Activated T-cell treated with anti-CD3 and anti-CD28 coated beads, Interleukin-2, amount 50 U/mL, for 72 hours (primary cell): ENCODE measurements around the gene IL17F. TPM values are rescaled to one million over a fixed set of nuclear protein-coding genes. Genes with fewer than 3 reads are reported as not detected.

ENCODE experiments used
- ATAC-seq, 2 donors: fragments of 150-1000 bp; cut with Tn5 transposase; replicated peaks in 1 of 2; 2 replicates each; pipeline ENCODE4 v1.10.0; 2021; ENCODE audit warnings: moderate library complexity in 2 of 2, mild to moderate bottlenecking in 1 of 2
- DNase-seq, 2 donors: peaks; one replicate each; pipeline ENCODE4 v3.0.0; 2021 to 2022; ENCODE audit warnings: mixed read lengths in 1 of 2
- H3K27ac Mint-ChIP-seq: one replicate; pipeline ENCODE4 v1.8.0; 2022; ENCODE audit warnings: mild to moderate bottlenecking, moderate library complexity, mixed read lengths
- H3K27me3 Mint-ChIP-seq: one replicate; pipeline ENCODE4 v1.8.0; 2022; ENCODE audit warnings: low read depth, mixed read lengths
- H3K36me3 Mint-ChIP-seq, 2 donors: one replicate each; pipeline ENCODE4 v1.8.0; 2022; ENCODE audit warnings: mixed read lengths in 2 of 2, mild to moderate bottlenecking in 1 of 2; ENCODE audit not compliant: insufficient read depth in 2 of 2
- H3K4me1 Mint-ChIP-seq: one replicate; pipeline ENCODE4 v1.8.0; 2022; ENCODE audit warnings: low read depth, mixed read lengths
- H3K4me3 Mint-ChIP-seq, 2 donors: one replicate each; pipeline ENCODE4 v1.8.0; 2022; ENCODE audit warnings: mild to moderate bottlenecking in 2 of 2, mixed read lengths in 2 of 2, moderate library complexity in 2 of 2
- H3K9me3 Mint-ChIP-seq, 2 donors: one replicate each; pipeline ENCODE4 v1.8.0; 2022; ENCODE audit warnings: mixed read lengths in 2 of 2
- total RNA-seq, 2 donors: library from RNA; stranded (reverse); gene quantifications; one replicate each; pipeline ENCODE4 v1.2.3, GENCODE V29; 2022

Gene IL17F
- total RNA-seq, result 10 to 100 TPM in 1 of 2 donors, under 1 TPM in 1; 0.50 to 12.3 TPM

- Mint-ChIP-seq H3K36me3 (no peaks in the 10 kb centered on the region), H3K27ac (no peak within 1 kb of the TSS), H3K9me3 (no peaks in the 10 kb centered on the region), H3K27me3 (peaks cover 49% of the 10 kb centered on the region), H3K4me1 (no peaks in the 10 kb centered on the region), H3K4me3 (no peak within 1 kb of the TSS)
- DNase-seq, result no peak
- no peak for ATAC-seq
These were observed at the start of gene IL17F for GRCh38 chr6:52244400-52244799. Gene IL17F, minus strand, starts transcription at chr6:52244500. Its CDS starts 71 bp downstream, at chr6:52244429.

GRCh38 chr6:52293067-52293466 is 48.8 kb upstream of the IL17F start:
- DNase-seq, result no peak
- Mint-ChIP-seq H3K9me3 (no peaks in the 10 kb centered on the region), H3K27me3 (no peaks in the 10 kb centered on the region), H3K4me3 (no peak overlapping the region), H3K27ac (no peak overlapping the region), H3K36me3 (peaks cover 0 to 2% of the 10 kb centered on the region in 2 donors), H3K4me1 (peaks cover 38% of the 10 kb centered on the region)
- no peak for ATAC-seq

GRCh38 chr6:52288841-52289240 is 44.5 kb upstream of the IL17F start:
- no peaks in the 10 kb centered on the region for H3K27me3 Mint-ChIP-seq
- no peak overlapping the region for H3K27ac Mint-ChIP-seq
- H3K36me3 Mint-ChIP-seq, result no peaks in the 10 kb centered on the region
- no peak overlapping the region for H3K4me3 Mint-ChIP-seq
- H3K9me3 Mint-ChIP-seq, result no peaks in the 10 kb centered on the region
- peaks cover 23% of the 10 kb centered on the region for H3K4me1 Mint-ChIP-seq
- DNase-seq, result no peak
- ATAC-seq, result no peak

- Mint-ChIP-seq H3K9me3 (no peaks in the 10 kb centered on the region), H3K36me3 (peaks cover 4% of the 10 kb centered on the region in 2 donors), H3K27me3 (no peaks in the 10 kb centered on the region), H3K4me1 (peaks cover 28% of the 10 kb centered on the region), H3K4me3 (no peak overlapping the region), H3K27ac (no peak overlapping the region)
- ATAC-seq (no peak), DNase-seq (no peak)
These were observed 43.9 kb upstream of the IL17F start for GRCh38 chr6:52288216-52288615.

GRCh38 chr6:52286798-52287432 is 42.6 kb upstream of the IL17F start:
- Mint-ChIP-seq H3K27me3 (no peaks in the 10 kb centered on the region), H3K4me3 (peak overlapping the region in 1 of 2 donors; percentile 27)
- DNase-seq, result peak; percentile 71 to 76

GRCh38 chr6:52285177-52286068 is 41.1 kb upstream of the IL17F start:
- no peaks in the 10 kb centered on the region for H3K9me3 Mint-ChIP-seq
- no peak overlapping the region for H3K27ac Mint-ChIP-seq
- ATAC-seq (peak; percentile 13 to 16), DNase-seq (no peak)
- H3K4me1 Mint-ChIP-seq, result peaks cover 56% of the 10 kb centered on the region
- peaks cover 13 to 29% of the 10 kb centered on the region in 2 donors for H3K36me3 Mint-ChIP-seq
- H3K27me3 Mint-ChIP-seq, result no peaks in the 10 kb centered on the region
- no peak overlapping the region for H3K4me3 Mint-ChIP-seq

More at GRCh38 chr6:52286798-52287432, 42.6 kb upstream of the IL17F start:
- Mint-ChIP-seq H3K36me3 (peaks cover 10 to 16% of the 10 kb centered on the region in 2 donors), H3K9me3 (no peaks in the 10 kb centered on the region), H3K4me1 (peaks cover 41% of the 10 kb centered on the region), H3K27ac (no peak overlapping the region)
- no peak for ATAC-seq

- H3K4me3 Mint-ChIP-seq, result peak within 1 kb of the TSS in 1 of 2 donors; percentile 92
- no peaks in the 10 kb centered on the region for H3K27me3 Mint-ChIP-seq
- ATAC-seq (peak; percentile 98), DNase-seq (peak; percentile 95 to 98)
- H3K27ac Mint-ChIP-seq, result peak within 1 kb of the TSS; percentile 81
- H3K36me3 Mint-ChIP-seq, result peaks cover 15 to 35% of the 10 kb centered on the region in 2 donors
- no peaks in the 10 kb centered on the region for H3K9me3 Mint-ChIP-seq
- H3K4me1 Mint-ChIP-seq, result peaks cover 61% of the 10 kb centered on the region
These were observed 40.3 kb upstream of the IL17F start, which contains the start of gene MCM3 for GRCh38 chr6:52284460-52285176. Gene MCM3, minus strand, starts transcription at chr6:52284742. Its CDS starts 68 bp downstream, at chr6:52284674.

GRCh38 chr6:52284131-52284459 is 39.8 kb upstream of the IL17F start:
- Mint-ChIP-seq H3K9me3 (no peaks in the 10 kb centered on the region), H3K36me3 (peaks cover 15 to 38% of the 10 kb centered on the region in 2 donors), H3K27ac (no peak overlapping the region), H3K27me3 (no peaks in the 10 kb centered on the region), H3K4me1 (peaks cover 61% of the 10 kb centered on the region), H3K4me3 (no peak overlapping the region)
- DNase-seq (peak in 1 of 2 donors; percentile 38), ATAC-seq (no peak)

- Mint-ChIP-seq H3K36me3 (peaks cover 17 to 48% of the 10 kb centered on the region in 2 donors), H3K27me3 (no peaks in the 10 kb centered on the region), H3K9me3 (no peaks in the 10 kb centered on the region), H3K4me1 (peaks cover 53% of the 10 kb centered on the region), H3K27ac (peak overlapping the region; percentile 81), H3K4me3 (peak overlapping the region in 1 of 2 donors; percentile 92)
- ATAC-seq (no peak), DNase-seq (no peak)
These were observed 38.8 kb upstream of the IL17F start for GRCh38 chr6:52283111-52283510.

GRCh38 chr6:52276130-52276529 is 31.8 kb upstream of the IL17F start:
- Mint-ChIP-seq H3K36me3 (peaks cover 13 to 57% of the 10 kb centered on the region in 2 donors), H3K9me3 (no peaks in the 10 kb centered on the region), H3K4me3 (no peak overlapping the region), H3K27me3 (no peaks in the 10 kb centered on the region), H3K4me1 (peaks cover 25% of the 10 kb centered on the region), H3K27ac (no peak overlapping the region)
- DNase-seq (no peak), ATAC-seq (no peak)

GRCh38 chr6:52271852-52272460 is 27.7 kb upstream of the IL17F start:
- Mint-ChIP-seq H3K4me3 (no peak overlapping the region), H3K9me3 (no peaks in the 10 kb centered on the region), H3K27ac (peak overlapping the region; percentile 30), H3K27me3 (no peaks in the 10 kb centered on the region), H3K36me3 (peaks cover 16 to 54% of the 10 kb centered on the region in 2 donors), H3K4me1 (peaks cover 18% of the 10 kb centered on the region)
- DNase-seq (no peak), ATAC-seq (no peak)

- peak; percentile 69 to 77 for DNase-seq
- Mint-ChIP-seq H3K27me3 (no peaks in the 10 kb centered on the region), H3K4me1 (peaks cover 8% of the 10 kb centered on the region), H3K36me3 (peaks cover 10 to 39% of the 10 kb centered on the region in 2 donors), H3K27ac (peak overlapping the region; percentile 76), H3K4me3 (no peak overlapping the region), H3K9me3 (no peaks in the 10 kb centered on the region)
- peak; percentile 75 to 77 for ATAC-seq
These were observed 19.6 kb upstream of the IL17F start for GRCh38 chr6:52263709-52264540.
